ENCODE measurements around the gene RPL5.

The RPL5 gene

GRCh38 chr1:92858564-92859399 is 26.9 kb downstream of the RPL5 start:
- DNase-seq: peak; percentile 85

- DNase-seq: no peak
Measured at GRCh38 chr1:92859400-92860039, 27.7 kb downstream of the RPL5 start.

DNA sequence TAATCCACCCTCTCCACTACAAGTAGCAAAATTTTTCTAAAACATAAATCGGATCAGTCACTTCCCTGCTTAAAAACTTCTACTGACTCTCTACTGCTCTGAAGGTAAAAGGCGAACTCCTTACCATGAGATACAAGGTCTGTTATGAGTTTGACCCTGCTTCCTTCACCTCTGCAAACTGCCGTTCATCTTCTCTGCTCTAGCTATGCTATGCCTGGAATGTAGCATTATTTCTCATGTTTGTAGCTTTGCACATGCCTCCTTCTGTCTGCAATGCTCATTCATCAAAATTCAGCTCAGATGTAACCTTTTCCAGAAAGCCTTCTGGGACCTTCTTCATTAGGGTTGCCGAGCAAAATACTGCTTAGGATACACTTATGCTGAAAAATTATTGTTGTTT is 30.8 kb downstream of the RPL5 start:
- DNase-seq: no peak

DNA sequence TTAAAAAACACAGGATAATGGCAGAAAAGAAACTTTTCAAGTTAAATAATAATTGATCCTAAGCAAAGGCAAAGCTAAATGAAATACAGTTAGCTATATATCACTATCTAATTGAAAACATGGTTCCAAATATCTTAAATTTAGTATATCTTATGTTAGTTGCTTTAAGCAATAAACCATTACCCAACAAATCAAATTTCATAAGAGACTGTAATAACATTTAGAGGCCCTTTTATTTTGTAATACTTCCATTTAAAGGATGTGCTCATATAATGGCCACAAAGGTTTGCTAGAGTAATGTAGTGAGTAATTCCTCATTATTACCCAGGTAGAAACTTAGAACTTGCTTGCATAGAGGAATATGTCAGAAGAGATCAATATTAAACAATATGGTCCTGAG is 32.3 kb downstream of the RPL5 start:
- no peak for DNase-seq

GRCh38 chr1:92870591-92870990 is 38.8 kb downstream of the RPL5 start:
- DNase-seq: no peak

- no peak for DNase-seq
Measured at GRCh38 chr1:92872719-92873118, 40.9 kb downstream of the RPL5 start.

- DNase-seq: no peak
Measured at GRCh38 chr1:92874987-92875386, 43.1 kb downstream of the RPL5 start.

DNA sequence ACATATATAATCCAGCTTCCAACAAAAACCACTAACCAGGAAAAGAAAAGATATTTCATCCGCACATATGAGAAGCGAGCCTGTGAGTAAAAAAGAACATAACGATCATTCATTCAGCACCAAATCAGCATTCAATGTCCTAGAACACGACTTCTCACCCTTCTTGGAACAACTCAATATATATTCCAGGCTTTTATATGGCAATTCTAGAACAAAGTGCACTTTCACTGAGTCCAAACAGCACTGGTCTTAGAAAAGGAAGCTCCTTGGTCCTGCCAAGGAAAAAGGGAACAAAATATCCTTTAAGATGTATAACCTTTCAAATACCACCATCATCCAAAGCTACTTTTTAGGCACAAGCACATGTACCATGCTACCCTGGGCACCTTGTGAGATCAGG is 44.5 kb downstream of the RPL5 start:
- DNase-seq: no peak

DNA sequence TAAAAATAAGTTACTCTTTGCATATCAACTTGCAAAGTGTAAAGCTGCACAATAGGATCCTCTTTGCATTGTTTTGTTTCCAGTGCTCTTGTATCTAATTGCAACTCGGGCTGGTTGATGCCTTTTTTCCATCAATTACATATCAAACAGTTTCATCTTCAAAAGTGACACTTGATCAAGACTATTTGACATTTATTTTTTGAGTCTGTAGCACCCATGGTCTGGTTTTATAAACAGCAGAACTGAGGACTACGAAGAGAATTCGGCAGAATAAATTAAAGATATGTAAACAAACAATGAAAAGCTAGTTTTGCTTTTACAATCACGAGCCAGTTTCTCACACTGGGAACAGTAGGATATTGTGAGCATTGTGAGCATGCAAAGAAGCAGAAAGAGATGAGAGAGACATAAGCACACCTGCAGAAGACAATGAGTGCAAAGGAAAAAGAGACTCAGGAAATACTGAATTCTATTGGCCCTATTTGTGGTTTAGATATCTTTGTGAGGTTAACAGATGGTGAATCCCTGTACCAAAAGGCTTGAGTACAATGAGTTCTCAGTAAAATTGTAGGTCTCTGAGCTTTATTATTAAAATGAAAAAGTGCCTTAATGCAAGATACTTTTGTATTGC is 45.4 kb downstream of the RPL5 start:
- DNase-seq: no peak

GRCh38 chr1:92877792-92878191 is 46.0 kb downstream of the RPL5 start:
- peak; percentile 42 for DNase-seq

GRCh38 chr1:92879316-92879968 is 47.6 kb downstream of the RPL5 start:
- DNase-seq: no peak

GRCh38 chr1:92881391-92881790 is 49.6 kb downstream of the RPL5 start:
- DNase-seq: no peak

GRCh38 chr1:92882819-92883218 is 51.0 kb downstream of the RPL5 start:
- peak; percentile 76 for DNase-seq

- DNase-seq: no peak
Measured at GRCh38 chr1:92883297-92883696, 51.5 kb downstream of the RPL5 start.

DNA sequence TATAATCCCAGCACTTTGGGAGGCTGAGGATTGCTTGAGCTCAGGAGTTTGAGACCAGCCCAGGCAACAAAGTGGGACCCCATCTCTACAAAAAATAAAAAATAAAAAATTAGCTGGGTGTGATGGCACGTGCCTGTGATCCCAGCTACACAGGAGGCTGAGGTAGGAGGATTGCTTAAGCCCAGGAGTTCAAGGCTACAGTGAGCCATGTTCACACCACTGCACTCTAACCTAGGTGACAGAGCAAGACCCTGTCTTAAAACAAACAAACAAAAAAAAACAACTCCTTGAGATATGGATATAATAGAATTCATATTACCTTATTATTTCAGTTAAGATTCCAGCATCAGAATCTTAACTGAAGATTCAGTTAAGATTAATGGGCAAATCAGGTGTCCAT is 52.4 kb downstream of the RPL5 start:
- no peak for DNase-seq

GRCh38 chr1:92886886-92887419 is 55.1 kb downstream of the RPL5 start:
- DNase-seq: no peak

DNA sequence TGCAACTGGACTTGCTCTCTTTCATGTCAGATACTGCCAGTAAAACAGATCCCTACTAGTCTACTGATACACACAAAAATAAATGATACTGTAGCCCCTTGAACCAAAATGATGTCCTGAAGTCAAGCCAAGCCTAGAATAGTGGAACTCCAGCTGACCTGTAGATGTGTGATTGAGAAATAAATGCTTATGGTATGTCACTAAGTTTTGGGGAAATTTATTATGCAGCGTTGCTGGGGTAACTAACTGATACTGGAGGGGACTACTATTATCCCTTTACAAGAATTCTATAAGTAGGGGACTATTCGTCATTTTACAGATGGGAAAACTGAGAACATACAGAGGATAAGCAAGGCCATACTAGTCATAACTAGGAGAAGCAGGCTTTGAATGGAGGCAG is 55.6 kb downstream of the RPL5 start:
- no peak for DNase-seq

All from CD4-positive, alpha-beta T cell treated with Interleukin-4 for 4 hours (primary cell).